Measurements from ENCODE around the gene PIP5K1B.
"Not testable (repeated sequence)": the region's sequence is repeated elsewhere in the genome, so short reads cannot be mapped to it uniquely, and the experiment has no call there.

PIP5K1B gene

DNA sequence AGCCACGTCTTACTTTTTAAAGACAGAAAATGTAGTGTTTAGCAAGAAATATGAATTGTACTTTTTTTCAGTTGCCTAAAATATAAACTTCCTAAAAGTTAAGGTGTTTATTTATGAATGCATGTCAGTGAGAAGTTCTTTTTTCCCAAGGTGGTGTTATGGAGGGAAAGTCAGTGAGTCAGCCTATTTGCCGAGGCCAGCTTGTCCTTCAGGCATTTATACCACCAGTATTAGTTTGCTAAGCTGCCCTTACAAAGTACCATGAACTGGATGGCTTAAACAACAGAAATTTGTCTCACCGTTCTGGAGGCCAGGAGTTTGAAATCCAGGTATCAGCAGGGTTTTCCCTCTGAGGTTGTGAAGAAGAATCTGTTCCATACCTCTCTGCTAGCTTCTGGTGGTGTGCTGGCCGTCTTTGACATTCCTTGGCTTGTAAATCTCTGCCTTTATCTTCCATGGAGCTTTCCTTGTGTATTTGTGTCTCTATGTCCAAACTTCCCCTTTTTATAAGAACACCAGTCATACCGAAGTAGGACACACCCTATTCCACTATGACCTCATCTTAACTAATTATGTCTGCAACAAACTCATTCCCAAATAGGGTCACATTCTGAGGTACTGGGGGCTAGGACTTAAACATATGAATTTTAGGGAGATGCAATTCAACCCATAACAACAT is 270.5 kb downstream of the PIP5K1B start:
- FAIRE-seq (peak; percentile 85), DNase-seq (ENCODE audit: insufficient read length, low spot score) (no peak)

DNA sequence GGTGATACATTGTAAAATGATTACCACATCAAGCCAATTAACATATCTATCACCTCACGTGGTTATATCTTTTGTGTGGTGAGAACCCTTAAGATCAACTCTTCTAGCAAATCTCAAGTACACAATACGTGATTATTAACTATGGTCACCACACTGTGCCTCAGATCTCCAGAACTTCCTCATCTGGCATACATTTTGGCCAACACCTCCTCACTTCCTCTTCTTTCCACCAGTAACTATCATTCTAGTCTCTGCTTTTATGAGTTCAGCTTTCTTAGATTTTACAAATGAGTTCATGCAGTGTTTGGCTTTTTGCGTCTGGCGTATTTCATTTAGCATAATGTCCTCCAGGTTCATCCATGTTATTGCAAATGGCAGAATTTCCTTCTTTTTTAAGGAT is 273.0 kb downstream of the PIP5K1B start:
- FAIRE-seq (peak; percentile 88), DNase-seq (ENCODE audit: insufficient read length, low spot score) (no peak)

DNA sequence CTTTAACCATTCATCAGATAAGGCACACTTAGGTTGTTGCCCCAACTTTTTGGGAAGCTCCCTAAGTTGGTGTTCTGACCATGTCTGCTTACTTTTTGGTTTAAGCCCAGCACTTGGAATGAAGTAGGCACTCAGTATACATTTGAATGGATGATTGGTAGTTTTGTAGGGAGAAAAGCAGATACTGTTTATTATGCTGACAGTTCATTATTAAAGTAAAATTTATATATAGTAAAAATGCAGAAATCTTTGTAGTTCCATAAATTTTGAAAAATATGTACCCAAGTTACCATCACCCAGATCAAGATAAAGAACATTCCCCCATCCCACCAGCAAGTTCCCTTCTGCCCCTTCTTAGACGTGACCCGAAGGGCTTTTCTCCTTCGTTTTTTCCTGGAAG is 273.5 kb downstream of the PIP5K1B start:
- FAIRE-seq: no peak
- no peak for DNase-seq (ENCODE audit: insufficient read length, low spot score)

DNA sequence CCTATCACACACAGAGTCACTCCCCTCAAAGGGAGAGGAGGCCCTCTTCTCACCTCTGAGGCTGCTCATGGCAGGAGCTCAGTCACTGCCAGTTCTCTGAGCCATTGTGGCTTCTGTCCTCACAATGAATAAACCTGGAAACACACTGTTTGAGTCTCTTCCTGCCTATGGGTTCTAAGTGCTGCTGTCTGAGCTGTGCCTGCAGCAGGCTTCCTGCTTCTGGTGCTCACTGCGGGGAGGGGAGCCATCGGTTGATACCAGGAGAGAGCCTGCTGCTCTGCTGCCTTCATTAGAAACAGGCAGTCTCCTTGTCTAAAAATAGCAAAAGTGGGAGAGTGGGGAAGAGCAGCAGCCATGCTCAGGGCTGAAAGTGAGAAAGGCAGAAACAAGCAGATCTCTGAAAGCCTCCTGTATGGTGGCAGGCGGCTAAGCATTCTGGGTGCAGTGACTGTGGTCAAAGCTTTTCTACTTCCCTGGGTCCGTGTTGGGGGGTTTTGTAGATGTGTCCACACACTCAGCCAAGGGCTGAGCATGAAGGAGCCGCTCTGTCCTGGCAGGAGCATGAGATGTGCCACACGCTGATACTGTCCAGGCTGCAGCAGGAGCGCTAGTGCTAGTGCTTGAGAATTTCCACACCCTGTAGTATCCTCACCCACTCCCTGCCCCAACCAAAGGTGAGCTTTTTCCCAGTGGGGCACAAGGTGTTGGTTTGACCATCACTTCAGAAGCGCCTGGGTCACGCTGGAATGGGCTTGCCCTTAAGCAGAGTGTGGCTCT is 274.7 kb downstream of the PIP5K1B start:
- peak; percentile 90 for FAIRE-seq
- DNase-seq (ENCODE audit: insufficient read length, low spot score): no peak

DNA sequence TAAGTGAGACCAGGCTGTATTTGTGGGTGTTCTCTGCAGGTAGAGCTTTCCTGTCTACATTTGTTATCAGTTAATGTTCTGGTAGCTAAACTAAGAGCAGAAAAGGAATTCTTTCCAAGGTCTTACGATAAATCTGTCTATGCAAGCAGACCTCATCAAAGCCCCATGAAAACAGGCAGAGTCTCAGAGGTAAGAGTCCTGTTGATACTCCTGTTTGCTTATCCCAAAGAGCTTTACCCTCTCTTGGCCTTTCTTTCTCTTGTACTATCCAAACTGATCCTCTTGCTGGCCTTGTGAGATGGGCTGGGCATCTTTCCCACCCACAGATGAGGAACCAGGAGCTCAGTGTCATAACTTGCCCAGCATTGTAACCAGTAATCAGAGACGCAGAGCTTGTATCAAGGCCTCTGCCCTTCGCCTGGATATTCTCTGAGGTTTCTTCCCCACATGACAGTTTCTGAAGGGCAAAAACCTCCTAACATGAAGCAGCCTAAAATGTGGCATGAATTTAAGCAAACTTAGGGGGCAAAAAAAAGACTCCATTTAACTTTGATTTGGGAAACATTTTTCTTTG is 275.4 kb downstream of the PIP5K1B start:
- peak; percentile 69 for FAIRE-seq

DNA sequence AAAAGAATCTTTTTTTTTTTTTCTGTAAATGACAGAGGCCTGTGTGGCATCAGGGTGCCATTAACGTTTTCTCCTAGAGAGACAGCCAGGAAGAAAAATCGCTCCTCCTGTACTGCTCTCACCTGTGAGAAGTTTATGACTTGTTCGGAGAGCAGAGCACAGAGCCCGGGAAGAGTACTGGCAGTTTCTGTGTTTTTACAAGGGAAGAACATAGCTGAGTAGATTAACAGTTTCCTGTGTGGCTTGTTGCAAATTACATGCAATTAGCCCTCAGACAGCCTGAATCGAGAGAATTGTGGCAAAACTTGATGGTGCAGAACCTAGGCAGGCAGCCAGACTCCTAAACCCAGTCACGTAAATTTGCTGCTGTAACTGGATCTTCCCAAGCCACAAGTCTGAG is 276.7 kb downstream of the PIP5K1B start:
- DNase-seq (ENCODE audit: insufficient read length, low spot score) (no peak), FAIRE-seq (peak; percentile 98)

More for the DNA sequence above, 275.4 kb downstream of the PIP5K1B start:
- no peak for DNase-seq (ENCODE audit: insufficient read length, low spot score)

DNA sequence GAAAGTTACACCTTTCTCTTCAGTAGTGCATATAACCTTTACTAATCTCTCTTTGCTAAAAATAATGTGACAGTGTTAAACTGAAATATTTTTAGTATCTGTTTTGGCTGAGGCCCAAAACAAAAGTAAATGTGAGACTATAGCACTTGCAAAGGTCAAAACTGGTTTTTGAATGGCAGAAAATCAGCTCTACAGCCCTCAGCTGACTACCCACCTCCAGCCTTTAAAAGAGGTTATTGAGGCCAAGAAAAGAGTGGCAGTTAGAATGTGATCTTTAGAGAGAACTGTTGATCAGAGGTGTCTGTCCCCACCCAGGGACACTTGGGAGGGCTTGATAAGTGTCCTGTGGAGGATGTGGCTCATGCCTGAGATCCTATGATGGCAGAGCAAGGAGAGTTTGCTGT is 278.0 kb downstream of the PIP5K1B start:
- no peak for DNase-seq (ENCODE audit: insufficient read length, low spot score)
- FAIRE-seq: peak; percentile 76

DNA sequence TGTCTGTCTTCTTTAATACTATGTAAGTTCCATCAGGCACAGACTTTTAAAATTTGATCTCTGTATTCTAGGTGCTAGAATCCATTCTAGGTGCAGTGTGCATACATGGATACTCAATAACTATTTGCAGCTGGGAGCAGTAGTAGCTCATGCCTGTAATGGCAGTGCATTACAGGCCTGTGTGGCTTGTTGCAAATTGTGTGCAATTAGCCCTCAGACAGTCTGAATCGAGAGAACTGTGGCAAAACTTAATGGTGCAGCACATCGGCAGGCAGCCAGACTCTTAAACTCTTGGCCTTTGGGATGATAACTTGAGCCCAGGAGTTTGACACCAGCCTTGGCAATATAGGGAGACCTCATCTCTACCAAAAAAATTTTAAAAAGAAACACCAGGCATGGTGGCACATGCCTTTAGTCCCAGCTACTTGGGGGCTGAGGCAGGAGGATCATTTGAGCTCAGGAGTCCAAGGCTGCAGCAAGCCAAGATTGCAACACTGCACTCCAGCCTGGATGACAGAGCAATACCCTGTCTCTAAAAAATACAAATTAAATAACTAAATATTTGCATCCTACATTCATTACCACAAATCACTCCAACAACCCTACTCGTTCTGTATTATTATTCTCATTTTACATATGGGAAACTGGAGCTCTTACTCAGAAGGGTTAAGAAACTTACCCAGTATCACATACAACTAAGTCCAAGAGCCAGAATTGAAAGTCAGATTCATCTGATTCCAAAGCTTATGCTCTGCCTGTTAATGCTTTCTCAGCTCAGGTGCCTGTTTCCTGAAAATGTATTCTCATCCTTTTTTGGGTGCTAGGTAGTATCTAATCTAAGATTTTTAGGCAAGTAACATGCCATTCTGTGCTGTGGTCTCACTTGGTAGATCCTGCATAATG is 278.7 kb downstream of the PIP5K1B start:
- FAIRE-seq: no peak
- no peak for DNase-seq (ENCODE audit: insufficient read length, low spot score)

DNA sequence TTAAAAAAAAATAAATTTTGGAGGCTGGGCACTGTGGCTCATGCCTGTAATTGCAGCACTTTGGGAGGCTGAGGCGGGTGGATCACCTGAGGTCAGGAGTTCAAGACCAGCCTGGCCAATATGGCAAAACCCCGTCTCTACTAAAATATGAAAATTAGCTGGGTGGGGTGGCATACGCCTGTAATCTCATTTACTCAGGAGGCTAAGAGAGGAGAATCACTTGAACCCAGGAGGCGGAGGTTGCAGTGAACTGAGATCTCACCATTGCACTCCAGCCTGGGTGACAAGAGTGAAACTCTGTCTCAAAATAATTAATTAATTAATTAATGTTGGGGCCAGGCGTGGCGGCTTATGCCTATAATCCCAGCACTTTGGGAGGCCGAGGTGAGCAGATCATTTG is 281.9 kb downstream of the PIP5K1B start:
- FAIRE-seq: not testable (repeated sequence)

DNA sequence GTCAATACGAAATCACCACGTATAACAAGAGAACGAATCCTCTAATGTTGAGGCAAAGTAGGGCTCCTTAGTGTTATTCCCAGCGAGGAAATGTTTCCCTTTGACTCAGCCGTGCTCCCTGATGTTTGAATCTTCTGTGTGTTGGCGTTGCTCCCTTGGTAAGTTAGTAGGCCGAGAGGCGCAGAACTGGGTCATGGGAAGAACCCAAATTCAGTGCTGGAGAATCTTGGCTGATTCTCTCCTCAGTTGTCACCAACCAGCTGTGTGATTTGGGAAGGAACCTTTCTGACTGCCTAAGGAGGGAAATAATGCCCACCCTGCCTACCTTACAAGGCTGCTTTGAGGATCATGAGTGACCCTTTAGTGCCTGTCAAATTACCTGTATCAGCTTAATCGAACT is 286.4 kb downstream of the PIP5K1B start:
- no peak for FAIRE-seq

More for the DNA sequence above, 281.9 kb downstream of the PIP5K1B start:
- not testable (repeated sequence) for DNase-seq (ENCODE audit: insufficient read length, low spot score)

DNA sequence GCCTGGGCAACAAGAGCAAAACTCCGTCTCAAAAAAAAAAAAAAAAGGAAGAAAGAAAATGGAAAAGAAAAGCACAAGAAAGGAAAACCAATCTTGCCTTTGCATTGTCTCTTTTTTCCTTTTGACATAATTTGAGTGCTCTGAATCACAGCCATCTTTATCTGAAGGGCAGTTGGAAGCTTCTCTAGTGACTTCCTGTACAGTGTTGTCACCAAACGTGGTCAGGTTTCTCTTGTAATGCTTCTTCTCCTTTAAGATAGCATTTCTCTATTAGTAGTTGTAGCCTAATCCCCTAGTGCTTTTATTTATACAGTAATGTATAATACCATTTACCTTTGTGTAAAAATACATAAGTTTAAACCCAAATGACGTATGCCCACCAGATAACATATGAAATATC is 290.7 kb downstream of the PIP5K1B start:
- FAIRE-seq (peak; percentile 75), DNase-seq (ENCODE audit: insufficient read length, low spot score) (no peak)

More for the DNA sequence above, 286.4 kb downstream of the PIP5K1B start:
- no peak for DNase-seq (ENCODE audit: insufficient read length, low spot score)

DNA sequence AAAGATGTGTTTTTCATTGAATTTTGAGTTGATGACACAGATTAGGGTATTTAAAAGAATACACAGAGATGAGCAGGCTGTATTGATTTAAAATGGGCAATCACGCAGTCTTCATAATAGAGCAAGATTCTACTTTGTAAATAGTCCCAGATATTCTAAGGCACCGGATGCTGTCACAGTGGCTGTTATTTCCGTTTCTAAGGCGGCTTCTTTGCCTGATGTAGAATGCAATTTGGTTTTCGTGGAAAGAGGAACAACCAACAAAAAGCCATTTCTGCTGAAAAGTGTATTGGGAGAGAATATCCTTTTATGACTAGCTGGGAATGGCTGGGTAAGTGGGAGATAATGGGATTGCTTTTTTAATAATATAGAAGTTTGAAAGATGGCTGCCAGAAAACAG is 291.4 kb downstream of the PIP5K1B start:
- FAIRE-seq (peak; percentile 52), DNase-seq (ENCODE audit: insufficient read length, low spot score) (no peak)

DNA sequence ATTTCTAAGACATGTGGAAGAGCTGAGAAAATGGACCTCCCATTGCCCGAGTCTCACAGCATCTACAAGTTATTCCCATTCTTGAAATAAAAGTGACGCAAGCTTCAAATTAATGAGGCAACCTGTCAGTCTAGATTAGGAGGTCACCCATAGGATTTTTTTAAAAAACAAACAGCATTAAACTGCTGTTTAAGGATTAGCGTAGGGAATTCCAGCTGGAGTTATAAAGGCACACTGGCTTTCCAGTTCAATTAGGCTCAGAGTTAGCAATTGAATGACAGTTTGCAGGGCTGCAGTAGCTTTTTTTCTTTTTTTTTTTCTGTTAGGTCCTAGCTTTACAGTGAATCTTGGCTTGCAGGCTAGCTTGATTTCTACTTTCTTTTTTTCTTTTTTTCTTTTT is 292.6 kb downstream of the PIP5K1B start:
- no peak for DNase-seq (ENCODE audit: insufficient read length, low spot score)
- no peak for FAIRE-seq

DNA sequence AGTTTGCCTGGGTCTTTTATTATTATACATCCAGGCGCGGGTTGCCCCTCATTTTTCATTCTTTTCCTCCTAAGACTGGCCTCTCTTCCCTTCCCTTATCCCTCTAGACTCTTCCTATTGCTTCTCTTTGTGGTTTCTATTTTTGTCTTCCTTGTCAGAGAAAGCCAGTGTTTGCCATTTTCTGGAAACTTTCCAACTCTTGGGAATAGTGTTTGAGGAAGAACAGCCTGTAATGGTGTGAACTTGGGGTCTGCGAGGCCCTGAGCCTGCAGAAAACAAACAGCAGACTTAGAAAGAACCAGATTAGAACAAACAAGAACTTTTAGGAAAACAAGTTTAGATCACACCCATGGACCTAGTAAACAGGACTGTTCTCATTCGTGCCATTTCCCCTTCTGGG is 293.3 kb downstream of the PIP5K1B start:
- DNase-seq (ENCODE audit: insufficient read length, low spot score) (no peak), FAIRE-seq (no peak)

DNA sequence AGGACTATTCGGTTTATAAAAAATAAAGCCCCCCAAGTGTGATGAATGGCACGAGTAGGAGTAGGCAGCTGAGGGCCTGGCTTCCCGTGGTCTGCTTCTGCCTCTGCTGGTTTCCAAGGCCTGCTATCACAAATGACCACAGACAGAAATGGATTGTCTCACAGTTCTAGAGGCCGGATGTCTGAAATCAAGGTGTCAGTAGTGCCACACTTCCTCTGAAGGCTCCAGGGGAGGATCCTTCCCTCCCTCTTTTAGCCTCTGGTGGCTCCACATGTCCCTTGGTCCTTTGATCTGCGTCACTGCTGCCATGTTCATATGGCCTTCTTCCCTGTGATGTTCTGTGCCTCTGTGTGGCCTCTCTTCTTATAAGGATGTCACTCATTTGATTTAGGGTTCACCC is 293.8 kb downstream of the PIP5K1B start:
- FAIRE-seq: peak; percentile 86
- no peak for DNase-seq (ENCODE audit: insufficient read length, low spot score)

DNA sequence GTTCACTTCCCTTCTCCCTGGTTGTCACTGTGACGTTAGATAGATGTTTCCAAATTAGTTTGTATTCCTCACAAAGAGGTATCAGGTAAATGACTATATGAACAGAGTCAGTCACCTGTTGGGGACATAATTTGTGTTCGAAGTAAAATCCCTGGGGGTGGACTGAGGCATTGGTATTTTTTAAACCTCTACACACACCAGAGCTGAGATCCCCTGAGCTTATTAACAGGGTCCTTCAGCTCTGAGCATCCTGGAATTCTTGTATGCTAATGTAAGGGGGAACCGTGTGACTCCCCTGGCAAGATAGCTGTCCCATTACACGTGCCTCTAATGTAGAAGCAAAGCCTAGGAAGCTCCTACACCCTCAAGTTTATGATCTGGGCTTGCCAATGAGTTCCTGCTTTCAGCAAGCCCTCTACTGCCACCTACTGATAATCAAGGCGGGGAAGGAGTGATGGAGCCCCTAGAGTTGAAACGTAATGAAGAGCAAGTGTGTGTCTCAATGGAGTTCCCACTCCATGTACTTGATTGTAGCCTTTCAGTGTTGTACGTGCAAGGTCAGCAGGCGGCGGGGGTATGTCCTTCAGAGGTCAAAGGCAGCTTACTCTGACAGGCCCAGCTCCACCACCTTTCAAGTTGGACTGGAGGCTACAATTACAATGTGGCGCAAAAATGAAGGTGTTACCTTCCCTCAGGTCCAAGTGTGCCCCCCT is 294.5 kb downstream of the PIP5K1B start:
- peak; percentile 100 for FAIRE-seq
- peak; percentile 56 for DNase-seq (ENCODE audit: insufficient read length, low spot score)

DNA sequence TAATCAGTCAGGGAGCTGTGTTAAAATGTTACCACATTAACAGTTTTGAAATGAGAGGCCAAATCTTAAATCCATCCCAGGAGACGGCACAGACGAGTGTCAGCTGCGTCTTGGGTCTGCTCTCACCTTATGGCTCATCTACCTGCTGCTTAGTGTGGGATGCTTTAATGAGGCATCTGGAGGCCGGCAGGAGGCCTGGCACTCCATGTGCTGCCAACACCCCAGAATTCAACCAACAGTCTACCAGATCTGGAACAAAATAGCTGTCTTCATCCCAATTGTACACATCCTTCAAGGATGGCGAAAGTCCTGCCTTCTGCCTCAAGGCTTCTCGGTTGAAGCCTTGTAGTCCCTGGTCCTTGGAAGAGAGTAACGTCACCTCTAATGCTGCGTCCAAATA is 296.9 kb downstream of the PIP5K1B start:
- no peak for DNase-seq (ENCODE audit: insufficient read length, low spot score)
- FAIRE-seq: no peak

DNA sequence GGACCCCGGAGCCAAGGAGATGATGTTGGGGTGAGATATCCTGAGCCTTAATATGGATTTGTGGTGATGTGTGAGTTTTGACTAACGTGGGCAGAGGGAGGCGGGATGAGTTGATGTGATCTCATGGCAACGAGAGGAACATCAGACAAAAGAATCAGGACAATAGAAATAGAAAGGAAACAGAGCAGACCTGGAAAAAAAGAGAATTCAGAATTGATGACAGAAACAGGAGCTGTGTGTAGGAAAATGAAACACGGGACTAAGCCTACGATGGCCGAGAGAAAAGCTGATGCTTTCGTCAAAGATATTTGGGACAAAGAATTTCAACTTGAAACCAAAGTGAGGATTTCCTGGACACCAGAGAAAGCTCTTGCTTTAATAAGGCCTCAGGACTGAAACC is 298.0 kb downstream of the PIP5K1B start:
- FAIRE-seq: no peak

DNA sequence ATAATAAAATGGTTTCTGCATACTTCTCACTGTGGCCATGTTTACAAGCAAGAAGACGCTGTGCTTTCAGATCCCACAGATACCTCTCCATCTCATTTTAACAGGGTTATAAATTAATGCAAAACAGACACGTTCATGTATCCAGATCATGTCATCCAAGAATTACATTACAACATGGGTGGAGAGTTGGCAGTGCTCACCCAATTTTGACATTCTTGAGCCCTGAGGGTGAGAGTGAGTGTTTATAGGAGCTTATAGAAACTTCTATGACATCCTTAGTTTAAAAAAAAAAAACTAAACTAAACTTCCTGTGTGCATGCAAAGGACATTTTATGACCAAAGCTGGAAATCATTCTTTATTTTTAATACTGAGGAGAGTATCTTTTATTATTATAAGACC is 299.8 kb downstream of the PIP5K1B start:
- DNase-seq (ENCODE audit: insufficient read length, low spot score) (no peak), FAIRE-seq (no peak)

More for the DNA sequence above, 298.0 kb downstream of the PIP5K1B start:
- no peak for DNase-seq (ENCODE audit: insufficient read length, low spot score)

DNA sequence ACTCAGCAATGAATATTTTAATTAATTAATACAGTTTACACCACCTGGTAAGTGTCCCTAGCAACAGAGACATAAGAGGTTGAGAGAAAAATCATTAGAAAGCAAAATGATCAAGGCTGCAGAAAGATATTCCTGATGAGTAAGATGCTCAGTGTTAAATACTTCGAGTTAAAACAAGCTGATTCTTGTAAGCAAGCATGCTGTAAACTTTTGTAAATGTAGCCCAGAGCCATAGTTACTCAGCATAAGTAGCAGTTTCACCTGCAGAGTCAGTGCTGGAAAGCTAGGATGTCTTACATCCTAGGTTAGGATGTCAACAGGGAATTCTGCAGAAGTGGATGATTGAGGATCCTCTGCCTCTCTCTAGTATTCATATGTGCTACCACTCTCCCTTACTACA is 304.7 kb downstream of the PIP5K1B start:
- FAIRE-seq (no peak), DNase-seq (ENCODE audit: insufficient read length, low spot score) (no peak)

Data from GM19239 (cell line).